Right lobe of liver (tissue), 6 donors: ENCODE measurements around the gene SCAMP4. TPM values are rescaled to one million over a fixed set of nuclear protein-coding genes. Genes with fewer than 3 reads are reported as not detected.
"Not testable (repeated sequence)": the region's sequence is repeated elsewhere in the genome, so short reads cannot be mapped to it uniquely, and the experiment has no call there.

Experiments used
- ATAC-seq, 4 donors: fragments of 200-7000 bp; cut with Tn5 transposase; one replicate each; pipeline ENCODE4 v1.9.1; 2020; ENCODE audit warnings: mild to moderate bottlenecking in 4 of 4, moderate library complexity in 4 of 4
- DNase-seq, 3 donors: peaks; one replicate each; pipeline ENCODE4 v3.0.0-alpha.2; 2020
- H3K27ac ChIP-seq, 3 donors: fragments of 200-600 bp; one replicate each; pipeline ENCODE4 v1.8.0; 2022
- H3K27me3 ChIP-seq, 2 donors: fragments of 200-600 bp; one replicate each; pipeline ENCODE4 v1.8.0; 2022
- H3K36me3 ChIP-seq, 4 donors: fragments of 200-600 bp; sonication (generic) in 1 of 4; one replicate each; pipeline versions ENCODE4 v1.5.1 to v1.8.0; 2017 to 2022; ENCODE audit warnings: control low read depth in 1 of 4
- H3K4me1 ChIP-seq, 4 donors: fragments of 200-600 bp; sonication (generic) in 1 of 4; one replicate each; pipeline versions ENCODE4 v1.5.1 to v1.8.0; 2017 to 2022; ENCODE audit warnings: control low read depth in 1 of 4
- H3K4me3 ChIP-seq, 3 donors: fragments of 200-600 bp; one replicate each; pipeline ENCODE4 v1.8.0; 2022
- H3K9me3 ChIP-seq, 4 donors: fragments of 200-600 bp; sonication (generic) in 1 of 4; one replicate each; pipeline versions ENCODE4 v1.5.1 to v1.8.0; 2017 to 2022; ENCODE audit warnings: control low read depth in 1 of 4
- POLR2A ChIP-seq: fragments of 450-650 bp; IDR thresholded peaks from one replicate; pipeline ENCODE4 v1.6.1; 2017; ENCODE audit warnings: antibody characterized with exemption, mild to moderate bottlenecking
- WGBS: methylation state at CpG from one replicate; pipeline ENCODE4 v1.1.6; 2018; ENCODE audit warnings: low coverage, low lambda C conversion rate; ENCODE audit not compliant: insufficient coverage; ENCODE audit errors: missing lambda C conversion rate; 5-methylcytosine and 5-hydroxymethylcytosine counted together
- intact Hi-C, 2 donors: fragments of 100-400 bp; cut with DNase I; formaldehyde crosslinking; loops; one replicate each; pipeline versions ENCODE4 v1.11.2 to v1.14.1; 2022
- total RNA-seq, 6 experiments: library from RNA; depleted of rRNA in 2 of 6; stranded (reverse); fragments of >200 nt in 2 of 6; fragmentation: NEBNext Ultra II Directional in 3 of 6; extraction: Animal tissue kit (Norgen Biotek cat#: 25700) in 3 of 6; gene quantifications; one replicate each; pipeline versions ENCODE4 v1.1.0 to v1.2.4, GENCODE V29; 2016 to 2023
- TF ChIP-seq, protein P1 (sequence below), 4 donors: fragments of 200-600 bp in 3 of 4; fragments of 450-650 bp in 1 of 4; IDR thresholded peaks; one replicate each; pipeline versions ENCODE4 v1.5.1 to v1.8.0; 2016 to 2022; ENCODE audit warnings: antibody characterized with exemption in 4 of 4, mild to moderate bottlenecking in 2 of 4
- donor health status: DM: no; HTN: yes; CAD: no.
- donor health status: DM: no; HTN: no; CAD: no.
- donor health status: DM: no; HTN: no; CAD: no.
- donor health status: DM: no; HTN: yes; CAD: no.
- donor health status: DM: no; HTN: yes; CAD: no.

Gene SCAMP4
- total RNA-seq, 6 experiments from 2014 or later, result 22.1 to 60.6 (median 24.4) TPM

DNA sequence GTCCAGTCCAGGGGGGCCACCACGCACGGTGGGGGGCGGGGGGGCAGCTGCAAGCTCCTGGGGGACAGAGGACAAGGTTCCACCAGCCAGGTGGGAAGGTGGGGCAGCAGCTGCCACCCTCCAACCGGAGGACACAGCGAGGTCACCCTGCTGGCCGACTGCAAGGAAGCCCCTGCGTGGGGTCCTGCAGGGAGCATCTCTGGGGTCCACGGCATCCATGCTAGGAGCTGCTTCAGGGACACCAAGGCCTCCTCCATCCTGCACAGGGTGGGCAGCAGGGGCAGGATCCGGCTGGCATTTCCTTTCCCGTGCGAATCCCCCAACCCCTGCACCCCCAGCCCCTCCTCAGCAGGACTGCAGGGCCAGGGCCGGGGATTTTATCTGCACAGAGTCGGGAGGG, 33.6 kb upstream of the SCAMP4 start:
- H3K4me3 ChIP-seq, result peak overlapping the region in 2 of 3 donors; percentile 21 to 31
- no peaks in the 10 kb centered on the region for H3K9me3 ChIP-seq
- H3K4me1 ChIP-seq, result peaks cover 0 to 66% (median 26%) of the 10 kb centered on the region in 4 donors
- peak in 1 of 3 donors; percentile 60 for DNase-seq
- no peak for TF ChIP-seq POLR2A
- TF ChIP-seq, protein P1, sequence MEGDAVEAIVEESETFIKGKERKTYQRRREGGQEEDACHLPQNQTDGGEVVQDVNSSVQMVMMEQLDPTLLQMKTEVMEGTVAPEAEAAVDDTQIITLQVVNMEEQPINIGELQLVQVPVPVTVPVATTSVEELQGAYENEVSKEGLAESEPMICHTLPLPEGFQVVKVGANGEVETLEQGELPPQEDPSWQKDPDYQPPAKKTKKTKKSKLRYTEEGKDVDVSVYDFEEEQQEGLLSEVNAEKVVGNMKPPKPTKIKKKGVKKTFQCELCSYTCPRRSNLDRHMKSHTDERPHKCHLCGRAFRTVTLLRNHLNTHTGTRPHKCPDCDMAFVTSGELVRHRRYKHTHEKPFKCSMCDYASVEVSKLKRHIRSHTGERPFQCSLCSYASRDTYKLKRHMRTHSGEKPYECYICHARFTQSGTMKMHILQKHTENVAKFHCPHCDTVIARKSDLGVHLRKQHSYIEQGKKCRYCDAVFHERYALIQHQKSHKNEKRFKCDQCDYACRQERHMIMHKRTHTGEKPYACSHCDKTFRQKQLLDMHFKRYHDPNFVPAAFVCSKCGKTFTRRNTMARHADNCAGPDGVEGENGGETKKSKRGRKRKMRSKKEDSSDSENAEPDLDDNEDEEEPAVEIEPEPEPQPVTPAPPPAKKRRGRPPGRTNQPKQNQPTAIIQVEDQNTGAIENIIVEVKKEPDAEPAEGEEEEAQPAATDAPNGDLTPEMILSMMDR (IDR thresholded peaks at IDR 0.05), result no peak
- no peaks in the 10 kb centered on the region for H3K36me3 ChIP-seq
- WGBS, result 17% methylated on average over 1 of the region's 13 CpGs
- H3K27ac ChIP-seq, result peak overlapping the region; percentile 33 to 92 (median 90)
- ATAC-seq, result no peak
- no peaks in the 10 kb centered on the region for H3K27me3 ChIP-seq
- intact Hi-C loops, result no loop called here

DNA sequence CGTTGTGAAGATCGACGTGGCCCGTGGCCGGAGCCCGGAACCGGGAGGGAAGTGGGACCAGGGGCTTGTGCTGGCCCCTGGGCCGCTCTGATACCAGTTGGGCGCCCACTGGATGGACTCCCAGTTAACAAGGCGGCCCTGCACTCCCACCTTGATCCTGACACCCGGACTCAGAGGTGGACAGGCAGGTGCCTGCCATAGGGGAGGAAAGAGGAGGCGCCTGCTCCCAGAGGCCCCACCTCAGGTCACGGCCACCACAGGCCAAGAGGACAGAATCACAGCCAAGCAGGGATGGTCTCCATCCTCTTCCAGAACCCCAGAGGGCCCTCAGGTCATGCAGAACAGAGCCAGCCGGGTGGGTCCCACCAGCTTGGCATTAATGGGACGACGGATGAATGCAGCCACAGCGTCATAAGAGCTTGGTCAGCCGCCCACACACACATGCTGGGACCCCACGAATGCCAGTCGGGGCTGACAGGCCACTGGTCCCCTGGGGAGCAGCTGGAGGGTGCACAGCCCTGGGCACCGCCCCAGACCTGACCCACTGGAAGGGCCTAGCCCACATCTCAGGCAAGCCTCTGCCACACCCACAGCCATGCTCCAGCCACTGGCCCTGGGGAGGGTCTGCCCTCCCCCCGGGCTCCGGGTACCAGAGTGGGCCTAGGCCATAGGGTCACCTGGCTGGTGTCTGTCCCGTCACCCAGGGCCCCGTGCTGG, 32.2 kb upstream of the SCAMP4 start:
- TF ChIP-seq, protein P1 (IDR thresholded peaks at IDR 0.05), result no peak
- TF ChIP-seq POLR2A, result no peak
- DNase-seq (no peak), ATAC-seq (peak in 1 of 4 donors; percentile 0)
- Histone ChIP-seq H3K4me1 (peaks cover 0 to 58% (median 27%) of the 10 kb centered on the region in 4 donors), H3K27ac (peak overlapping the region; percentile 90 to 96 (median 92)), H3K36me3 (no peaks in the 10 kb centered on the region), H3K4me3 (peak overlapping the region; percentile 4 to 99 (median 85)), H3K9me3 (no peaks in the 10 kb centered on the region), H3K27me3 (no peaks in the 10 kb centered on the region)
- intact Hi-C loops, result no loop called here
- 93% methylated on average over 3 of the region's 25 CpGs for WGBS

DNA sequence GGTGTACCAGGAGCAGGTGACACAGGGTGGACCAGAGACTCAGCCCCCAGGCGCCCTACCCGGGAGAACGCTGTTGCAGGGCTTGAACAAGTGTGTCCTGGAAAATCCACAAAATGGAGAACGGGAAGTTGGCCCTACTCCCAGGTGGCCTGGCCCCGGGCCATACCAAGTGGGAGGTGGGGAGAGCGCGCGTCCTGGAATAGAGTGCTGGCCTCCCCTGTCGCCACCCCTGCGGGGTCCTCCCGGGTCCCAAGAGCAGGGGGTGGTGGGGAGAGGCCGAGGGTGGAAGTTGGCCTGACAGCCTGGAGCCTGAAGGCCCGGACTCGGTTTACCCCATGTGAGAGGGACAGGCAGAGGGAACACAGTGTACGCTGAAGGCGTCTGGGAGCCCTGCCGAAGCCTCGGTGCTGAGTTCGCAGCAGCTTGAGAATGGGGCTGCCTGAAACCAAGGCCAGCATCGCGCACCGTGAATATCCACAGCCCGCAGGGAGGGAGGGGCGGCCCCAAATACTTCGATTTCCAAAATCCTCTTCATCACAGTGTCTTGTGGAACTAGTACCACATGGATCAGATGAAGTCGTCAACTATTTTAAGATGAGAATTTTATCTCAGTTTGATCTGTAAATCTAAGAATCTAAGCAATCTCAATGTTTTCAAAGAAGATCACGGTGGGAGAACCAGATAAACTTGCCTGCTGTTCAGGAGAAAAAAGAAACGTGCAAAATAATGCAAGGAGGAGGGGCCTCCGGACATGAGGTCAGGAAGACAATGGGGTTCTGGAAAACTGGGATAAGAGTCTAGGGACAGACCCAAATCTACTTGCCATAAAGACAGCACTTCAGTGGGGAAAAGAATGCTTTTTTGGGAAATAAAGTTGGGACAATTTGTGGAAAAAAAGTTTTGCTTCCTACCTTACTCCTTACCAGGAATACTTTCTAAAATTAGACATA, 31.4 kb upstream of the SCAMP4 start:
- Histone ChIP-seq H3K27me3 (no peaks in the 10 kb centered on the region), H3K9me3 (no peaks in the 10 kb centered on the region), H3K36me3 (no peaks in the 10 kb centered on the region), H3K4me1 (peaks cover 0 to 58% (median 27%) of the 10 kb centered on the region in 4 donors), H3K27ac (peak overlapping the region; percentile 90 to 96 (median 92)), H3K4me3 (peak overlapping the region; percentile 85 to 99 (median 96))
- ATAC-seq (peak; percentile 9 to 26 (median 18)), DNase-seq (peak in 2 of 3 donors; percentile 61 to 76)
- intact Hi-C loops, result no loop called here
- 21% methylated on average over 15 of the region's 29 CpGs for WGBS
- TF ChIP-seq, protein P1 (IDR thresholded peaks at IDR 0.05), result no peak
- TF ChIP-seq POLR2A, result no peak

DNA sequence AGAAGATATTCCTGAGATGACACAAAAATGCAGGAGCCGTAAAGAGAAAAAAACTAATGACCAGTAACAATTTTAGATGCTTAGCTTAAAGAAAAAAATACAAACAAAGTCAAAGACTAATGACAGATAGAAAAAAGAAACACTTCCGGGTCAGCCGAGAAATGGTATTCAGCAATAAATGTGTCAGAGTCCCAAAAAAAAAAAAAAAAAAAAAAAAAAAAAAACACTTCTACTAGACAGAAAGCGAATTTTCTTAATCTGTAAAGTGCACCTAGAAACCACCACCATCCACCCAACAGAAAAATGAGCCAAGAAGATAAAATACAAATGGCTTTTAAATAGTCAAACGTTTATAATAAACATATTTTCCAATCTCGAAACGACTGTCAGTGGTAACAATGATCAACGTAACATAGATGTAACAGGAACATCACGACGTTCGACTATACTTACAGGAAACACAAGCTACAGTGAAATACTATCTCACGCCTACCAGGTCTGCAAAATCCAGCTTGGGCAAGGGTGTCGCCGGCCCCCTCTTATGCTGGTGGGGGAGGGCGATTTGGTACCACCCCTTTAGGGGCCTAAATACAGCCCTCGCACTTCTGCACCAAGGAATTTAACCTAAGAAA, 30.5 kb upstream of the SCAMP4 start:
- Histone ChIP-seq H3K4me3 (peak overlapping the region; percentile 85 to 99 (median 96)), H3K36me3 (no peaks in the 10 kb centered on the region), H3K9me3 (no peaks in the 10 kb centered on the region), H3K27me3 (no peaks in the 10 kb centered on the region), H3K4me1 (peaks cover 0 to 53% (median 27%) of the 10 kb centered on the region in 4 donors), H3K27ac (peak overlapping the region; percentile 90 to 96 (median 92))
- no peak for DNase-seq
- no peak for TF ChIP-seq POLR2A
- TF ChIP-seq, protein P1 (IDR thresholded peaks at IDR 0.05), result no peak
- no peak for ATAC-seq
- intact Hi-C loops, result no loop called here
- WGBS, result 0% methylated on average over 16 of the region's 16 CpGs

DNA sequence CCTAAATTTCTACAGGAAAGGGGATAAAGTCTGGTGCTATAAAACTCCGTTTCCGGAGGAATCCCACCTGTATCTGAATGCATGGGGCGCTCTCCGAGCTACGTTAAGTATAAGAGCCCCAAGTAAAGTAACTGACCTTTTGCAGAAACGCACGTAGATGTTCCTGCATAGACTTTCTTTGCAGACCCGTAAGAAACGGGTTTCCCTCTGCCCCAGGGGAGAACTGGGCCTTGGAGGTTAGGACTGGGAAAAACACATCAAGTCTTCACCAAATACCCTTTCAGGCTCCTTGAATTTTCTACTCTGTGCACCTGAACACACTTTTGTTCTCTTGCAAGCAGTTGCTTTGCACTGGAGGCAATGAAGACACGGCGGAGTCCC, 29.9 kb upstream of the SCAMP4 start:
- DNase-seq, H3K27me3 ChIP-seq, H3K9me3 ChIP-seq, ATAC-seq, intact Hi-C loops, H3K36me3 ChIP-seq: not testable (repeated sequence)
- peak overlapping the region; percentile 85 to 99 (median 96) for H3K4me3 ChIP-seq
- WGBS, result 0% methylated on average over 11 of the region's 11 CpGs
- peaks cover 0 to 50% (median 25%) of the 10 kb centered on the region in 4 donors for H3K4me1 ChIP-seq
- peak overlapping the region; percentile 90 to 96 (median 92) for H3K27ac ChIP-seq
